CD14-positive monocyte (primary cell): ENCODE results near the gene ROBO4. TPM values are rescaled to one million over a fixed set of nuclear protein-coding genes. Genes with fewer than 3 reads are reported as not detected.

Source experiments
- DNase-seq, 3 donors: peaks; one replicate each; pipeline ENCODE4 v3.0.0-alpha.2; 2011 to 2022
- H2AFZ ChIP-seq: 2 replicates; pipeline ENCODE4 v1.6.0; 2012; ENCODE audit warnings: mild to moderate bottlenecking, low read depth, low read length, inconsistent platforms; ENCODE audit not compliant: insufficient read depth, poor library complexity, severe bottlenecking
- H3K27ac ChIP-seq, 2 donors: 1 replicate in 1 of 2; 2 replicates in 1 of 2; pipeline ENCODE4 v1.5.1; 2012 to 2013; ENCODE audit warnings: low read length in 2 of 2, control low read depth in 1 of 2, inconsistent platforms in 1 of 2, low read depth in 1 of 2, mild to moderate bottlenecking in 1 of 2
- H3K27me3 ChIP-seq, 2 donors: one replicate each; pipeline versions ENCODE4 v1.6.0 to v1.6.1; 2011 to 2013; ENCODE audit warnings: low read length in 2 of 2; ENCODE audit not compliant: control insufficient read depth in 2 of 2, insufficient read depth in 2 of 2
- H3K36me3 ChIP-seq, 2 donors: replicated peaks in 1 of 2; 1 replicate in 1 of 2; 2 replicates in 1 of 2; pipeline versions ENCODE4 v1.5.1 to v1.6.1; 2012 to 2013; ENCODE audit warnings: low read length in 2 of 2, control low read depth in 1 of 2, inconsistent platforms in 1 of 2, mild to moderate bottlenecking in 1 of 2; ENCODE audit not compliant: insufficient read depth in 2 of 2, control insufficient read depth in 1 of 2
- H3K4me1 ChIP-seq, 2 donors: 1 replicate in 1 of 2; 2 replicates in 1 of 2; pipeline versions ENCODE4 v1.5.1 to v1.6.1; 2012 to 2013; ENCODE audit warnings: low read length in 2 of 2, control low read depth in 1 of 2, inconsistent platforms in 1 of 2, mild to moderate bottlenecking in 1 of 2, moderate library complexity in 1 of 2; ENCODE audit not compliant: insufficient read depth in 2 of 2, control insufficient read depth in 1 of 2
- H3K4me2 ChIP-seq: replicated peaks from 2 replicates; pipeline ENCODE3; 2012; ENCODE audit warnings: low read length, moderate library complexity, mild to moderate bottlenecking; ENCODE audit not compliant: poor library complexity, severe bottlenecking; ENCODE audit errors: extremely low read depth
- H3K4me3 ChIP-seq, 3 experiments: fragments of 200-600 bp in 1 of 3; sonication (generic) in 1 of 3; replicated peaks in 1 of 3; 1 replicate in 2 of 3; 2 replicates in 1 of 3; pipeline ENCODE4 v1.5.1; 2011 to 2013; ENCODE audit warnings: low read length in 3 of 3, mild to moderate bottlenecking in 3 of 3, control low read depth in 2 of 3, low read depth in 2 of 3, inconsistent platforms in 1 of 3, moderate library complexity in 1 of 3
- H3K79me2 ChIP-seq: 2 replicates; pipeline ENCODE4 v1.6.0; 2012; ENCODE audit warnings: mild to moderate bottlenecking, control low read depth, inconsistent platforms, low read length, moderate library complexity; ENCODE audit not compliant: insufficient read depth
- H3K9ac ChIP-seq: 2 replicates; pipeline ENCODE4 v1.6.0; 2017; ENCODE audit warnings: low read length, mild to moderate bottlenecking; ENCODE audit not compliant: insufficient read depth, poor library complexity, severe bottlenecking
- H3K9me3 ChIP-seq, 2 donors: replicated peaks in 1 of 2; 1 replicate in 1 of 2; 2 replicates in 1 of 2; pipeline versions ENCODE4 v1.5.1 to v1.6.1; 2012 to 2013; ENCODE audit warnings: low read length in 2 of 2, control low read depth in 1 of 2; ENCODE audit not compliant: control insufficient read depth in 1 of 2, insufficient read depth in 1 of 2
- H4K20me1 ChIP-seq: 2 replicates; pipeline ENCODE4 v1.6.0; 2012; ENCODE audit warnings: mild to moderate bottlenecking, low read length, control low read depth, moderate library complexity; ENCODE audit not compliant: insufficient read depth
- H3K27ac Mint-ChIP-seq, 7 donors: one replicate each; pipeline ENCODE4 v1.8.0; 2020; ENCODE audit warnings: mild to moderate bottlenecking in 7 of 7, mixed read lengths in 7 of 7, moderate library complexity in 6 of 7, inconsistent platforms in 2 of 7
- H3K27me3 Mint-ChIP-seq, 3 donors: one replicate each; pipeline ENCODE4 v1.8.0; 2021 to 2022; ENCODE audit warnings: low read depth in 3 of 3, mild to moderate bottlenecking in 3 of 3, mixed read lengths in 3 of 3, moderate library complexity in 3 of 3, inconsistent platforms in 1 of 3
- H3K36me3 Mint-ChIP-seq, 2 donors: one replicate each; pipeline ENCODE4 v1.8.0; 2020; ENCODE audit warnings: mixed read lengths in 2 of 2, inconsistent platforms in 1 of 2, mild to moderate bottlenecking in 1 of 2
- H3K4me1 Mint-ChIP-seq: one replicate; pipeline ENCODE4 v1.8.0; 2020; ENCODE audit warnings: mild to moderate bottlenecking, mixed read lengths
- H3K4me3 Mint-ChIP-seq, 2 donors: one replicate each; pipeline ENCODE4 v1.8.0; 2020; ENCODE audit warnings: mild to moderate bottlenecking in 2 of 2, mixed read lengths in 2 of 2, moderate library complexity in 1 of 2
- H3K9me3 Mint-ChIP-seq, 7 donors: one replicate each; pipeline ENCODE4 v1.8.0; 2020 to 2022; ENCODE audit warnings: mixed read lengths in 7 of 7, mild to moderate bottlenecking in 6 of 7, moderate library complexity in 6 of 7, inconsistent platforms in 2 of 7
- CTCF ChIP-seq: fragments of 200-600 bp; IDR thresholded peaks from one replicate; pipeline ENCODE4 v1.8.0; 2022; ENCODE audit warnings: antibody characterized with exemption, mild to moderate bottlenecking
- WGBS: methylation state at CpG from one replicate; pipeline ENCODE4 v1.1.5; 2013; ENCODE audit warnings: missing lambda C conversion rate; ENCODE audit not compliant: insufficient coverage; 5-methylcytosine and 5-hydroxymethylcytosine counted together
- intact Hi-C, 2 donors: fragments of 100-400 bp; cut with micrococcal nuclease; formaldehyde crosslinking; loops; one replicate each; pipeline versions ENCODE4 v1.15.0 to v1.15.1; 2023
- polyA plus RNA-seq, 3 donors: library from polyadenylated mRNA; depleted of rRNA in 1 of 3; unstranded in 2 of 3; stranded (reverse) in 1 of 3; fragments of 300-500 nt in 2 of 3; fragments of >200 nt in 1 of 3; fragmentation: Illumina TruSeq in 2 of 3; gene quantifications; 1 replicate in 2 of 3; 2 replicates in 1 of 3; pipeline ENCODE4 v1.2.3, GENCODE V29; 2012 to 2021

Gene ROBO4
- polyA plus RNA-seq, 3 donors: 0.19 to 0.20 TPM; not detected in 1

GRCh38 chr11:124876818-124877630 lies 20.6 kb downstream of the ROBO4 start:
- H3K27me3 ChIP-seq: peaks cover 9 to 52% of the 10 kb centered on the region in 2 donors
- no peaks in the 10 kb centered on the region for H3K36me3 Mint-ChIP-seq
- no peaks in the 10 kb centered on the region for H4K20me1 ChIP-seq
- H3K27ac Mint-ChIP-seq: peak overlapping the region in 5 of 7 donors; percentile 20 to 86 (median 57)
- H3K27ac ChIP-seq: no peak overlapping the region
- no peak for DNase-seq
- H2AFZ ChIP-seq: peak overlapping the region; percentile 95
- intact Hi-C loops: no loop called here
- H3K9me3 Mint-ChIP-seq: peaks cover 0 to 15% (median 1%) of the 10 kb centered on the region in 7 donors
- H3K9me3 ChIP-seq: no peaks in the 10 kb centered on the region
- peak overlapping the region; percentile 64 to 87 (median 68) for H3K4me3 ChIP-seq
- TF ChIP-seq CTCF: no peak
- H3K36me3 ChIP-seq: no peaks in the 10 kb centered on the region
- peaks cover 15 to 20% of the 10 kb centered on the region in 2 donors for H3K4me1 ChIP-seq
- H3K4me1 Mint-ChIP-seq: peaks cover 30% of the 10 kb centered on the region
- peak overlapping the region; percentile 68 for H3K9ac ChIP-seq
- peak overlapping the region; percentile 92 for H3K4me2 ChIP-seq
- 15% methylated on average over 21 of the region's 30 CpGs for WGBS
- H3K27me3 Mint-ChIP-seq: peaks cover 44 to 59% (median 48%) of the 10 kb centered on the region in 3 donors
- H3K79me2 ChIP-seq: no peaks in the 10 kb centered on the region
- peak overlapping the region; percentile 86 to 93 for H3K4me3 Mint-ChIP-seq

- no peaks in the 10 kb centered on the region for H3K36me3 Mint-ChIP-seq
- peaks cover 30% of the 10 kb centered on the region for H3K4me1 Mint-ChIP-seq
- intact Hi-C loops: no loop called here
- Histone ChIP-seq H3K79me2 (no peaks in the 10 kb centered on the region), H3K4me1 (peaks cover 15 to 20% of the 10 kb centered on the region in 2 donors), H3K36me3 (no peaks in the 10 kb centered on the region), H3K27me3 (peaks cover 11 to 60% of the 10 kb centered on the region in 2 donors), H3K27ac (peak overlapping the region in 1 of 2 donors; percentile 68), H3K9ac (peak overlapping the region; percentile 68), H3K4me2 (peak overlapping the region; percentile 92), H2AFZ (peak overlapping the region; percentile 95), H3K4me3 (peak overlapping the region; percentile 64 to 87 (median 68)), H4K20me1 (no peaks in the 10 kb centered on the region), H3K9me3 (no peaks in the 10 kb centered on the region)
- peaks cover 0 to 18% (median 1%) of the 10 kb centered on the region in 7 donors for H3K9me3 Mint-ChIP-seq
- peaks cover 51 to 66% (median 53%) of the 10 kb centered on the region in 3 donors for H3K27me3 Mint-ChIP-seq
- peak; percentile 63 to 67 (median 67) for DNase-seq
- under 1% methylated on average over 69 of the region's 69 CpGs for WGBS
- peak overlapping the region; percentile 86 to 93 for H3K4me3 Mint-ChIP-seq
- H3K27ac Mint-ChIP-seq: peak overlapping the region in 6 of 7 donors; percentile 50 to 86 (median 66)
- TF ChIP-seq CTCF: peak; percentile 80
Observed at GRCh38 chr11:124875943-124876817, 21.5 kb downstream of the ROBO4 start.
